Measurements from ENCODE around the gene ANO10.

Gene ANO10

GRCh38 chr3:43641306-43642114 is 19.7 kb upstream of the ANO10 start:
- TF ChIP-seq EZH2 (IDR thresholded peaks at IDR 0.05; ENCODE audit: borderline replicate concordance, low read depth, low read length, severe bottlenecking): no peak
- TF ChIP-seq, protein P1, sequence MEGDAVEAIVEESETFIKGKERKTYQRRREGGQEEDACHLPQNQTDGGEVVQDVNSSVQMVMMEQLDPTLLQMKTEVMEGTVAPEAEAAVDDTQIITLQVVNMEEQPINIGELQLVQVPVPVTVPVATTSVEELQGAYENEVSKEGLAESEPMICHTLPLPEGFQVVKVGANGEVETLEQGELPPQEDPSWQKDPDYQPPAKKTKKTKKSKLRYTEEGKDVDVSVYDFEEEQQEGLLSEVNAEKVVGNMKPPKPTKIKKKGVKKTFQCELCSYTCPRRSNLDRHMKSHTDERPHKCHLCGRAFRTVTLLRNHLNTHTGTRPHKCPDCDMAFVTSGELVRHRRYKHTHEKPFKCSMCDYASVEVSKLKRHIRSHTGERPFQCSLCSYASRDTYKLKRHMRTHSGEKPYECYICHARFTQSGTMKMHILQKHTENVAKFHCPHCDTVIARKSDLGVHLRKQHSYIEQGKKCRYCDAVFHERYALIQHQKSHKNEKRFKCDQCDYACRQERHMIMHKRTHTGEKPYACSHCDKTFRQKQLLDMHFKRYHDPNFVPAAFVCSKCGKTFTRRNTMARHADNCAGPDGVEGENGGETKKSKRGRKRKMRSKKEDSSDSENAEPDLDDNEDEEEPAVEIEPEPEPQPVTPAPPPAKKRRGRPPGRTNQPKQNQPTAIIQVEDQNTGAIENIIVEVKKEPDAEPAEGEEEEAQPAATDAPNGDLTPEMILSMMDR (IDR thresholded peaks at IDR 0.05; ENCODE audit: borderline replicate concordance, extremely low read depth, low read length, poor library complexity, severe bottlenecking): no peak
- no peak overlapping the region for H3K4me3 ChIP-seq (ENCODE audit: low read depth in 1 of 2, low read length in 2 of 2)
- no peak for ATAC-seq (ENCODE audit: insufficient read depth, low read depth)

GRCh38 chr3:43640681-43641080 is 18.9 kb upstream of the ANO10 start:
- Histone ChIP-seq H3K9ac (ENCODE audit: low read depth, low read length) (no peak overlapping the region), H3K4me2 (ENCODE audit: insufficient read depth, low read length) (no peak overlapping the region), H2AFZ (ENCODE audit: low read depth, low read length) (no peak overlapping the region), H3K27me3 (ENCODE audit: insufficient read depth, low read length, poor library complexity) (no peaks in the 10 kb centered on the region), H3K36me3 (ENCODE audit: insufficient read depth, low read length) (no peaks in the 10 kb centered on the region), H3K27ac (ENCODE audit: low read length) (no peak overlapping the region), H3K4me3 (ENCODE audit: low read depth in 1 of 2, low read length in 2 of 2) (no peak overlapping the region), H3K9me3 (ENCODE audit: insufficient read depth, low read length, severe bottlenecking) (no peaks in the 10 kb centered on the region), H3K4me1 (ENCODE audit: insufficient read depth, low read length) (no peaks in the 10 kb centered on the region), H4K20me1 (ENCODE audit: insufficient read depth, low read length) (no peaks in the 10 kb centered on the region), H3K79me2 (ENCODE audit: insufficient read depth, low read length) (no peaks in the 10 kb centered on the region)
- DNase-seq (no peak), ATAC-seq (ENCODE audit: insufficient read depth, low read depth) (no peak)
- TF ChIP-seq, protein P1 (IDR thresholded peaks at IDR 0.05; ENCODE audit: borderline replicate concordance, extremely low read depth, low read length, poor library complexity, severe bottlenecking): no peak
- no peak for TF ChIP-seq EZH2 (IDR thresholded peaks at IDR 0.05; ENCODE audit: borderline replicate concordance, low read depth, low read length, severe bottlenecking)

More at GRCh38 chr3:43641306-43642114, 19.7 kb upstream of the ANO10 start:
- Histone ChIP-seq H3K9ac (ENCODE audit: low read depth, low read length) (no peak overlapping the region), H2AFZ (ENCODE audit: low read depth, low read length) (no peak overlapping the region), H3K9me3 (ENCODE audit: insufficient read depth, low read length, severe bottlenecking) (no peaks in the 10 kb centered on the region), H3K27me3 (ENCODE audit: insufficient read depth, low read length, poor library complexity) (no peaks in the 10 kb centered on the region), H3K4me1 (ENCODE audit: insufficient read depth, low read length) (no peaks in the 10 kb centered on the region), H3K27ac (ENCODE audit: low read length) (no peak overlapping the region), H4K20me1 (ENCODE audit: insufficient read depth, low read length) (no peaks in the 10 kb centered on the region), H3K79me2 (ENCODE audit: insufficient read depth, low read length) (no peaks in the 10 kb centered on the region), H3K36me3 (ENCODE audit: insufficient read depth, low read length) (no peaks in the 10 kb centered on the region), H3K4me2 (ENCODE audit: insufficient read depth, low read length) (no peak overlapping the region)
- no peak for DNase-seq

DNA sequence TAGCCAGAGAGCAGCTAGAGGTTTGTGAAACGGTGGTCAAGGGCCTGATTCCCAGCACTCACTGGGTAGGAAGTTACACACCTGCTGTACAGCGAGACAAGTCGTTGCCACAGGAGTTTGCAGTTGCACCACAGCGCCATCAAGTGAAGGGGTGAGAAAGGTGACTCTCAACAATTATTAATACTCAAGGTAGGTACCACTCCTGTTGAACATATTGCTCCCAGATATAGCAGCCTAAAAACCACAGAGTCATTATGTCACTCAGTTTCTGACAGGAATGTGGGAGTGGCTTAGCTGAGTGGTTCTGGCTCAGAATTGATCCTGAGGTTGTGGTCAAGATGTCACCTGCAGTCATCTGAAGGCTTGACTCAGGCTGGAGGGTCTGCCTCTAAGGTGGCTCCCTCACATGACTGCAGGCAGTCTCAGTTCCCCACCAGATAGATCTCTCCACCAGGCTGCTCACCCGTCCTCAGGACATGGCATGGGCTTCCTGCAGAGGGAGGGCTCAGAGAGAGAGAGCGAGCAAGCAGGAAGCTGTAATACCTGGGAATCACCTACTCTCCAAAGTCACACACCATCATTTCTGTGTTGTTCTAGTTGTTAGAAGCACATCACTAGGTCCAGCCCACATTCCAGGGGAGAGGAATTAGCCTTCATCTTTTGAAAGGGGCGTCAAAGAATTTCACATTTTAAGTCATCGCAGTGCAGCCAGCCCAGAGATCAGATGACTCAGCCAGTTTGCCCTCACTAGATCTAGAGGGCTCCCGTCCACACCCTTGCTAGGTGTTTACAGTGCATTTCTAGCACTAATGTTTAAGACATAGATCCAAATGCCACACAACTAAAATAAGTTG is 17.0 kb upstream of the ANO10 start:
- Histone ChIP-seq H3K4me1 (ENCODE audit: insufficient read depth, low read length) (no peaks in the 10 kb centered on the region), H4K20me1 (ENCODE audit: insufficient read depth, low read length) (no peaks in the 10 kb centered on the region; the same call in 1 of the 2 replicates), H3K4me2 (ENCODE audit: insufficient read depth, low read length) (no peak overlapping the region), H3K79me2 (ENCODE audit: insufficient read depth, low read length) (no peaks in the 10 kb centered on the region), H3K27ac (ENCODE audit: low read length) (no peak overlapping the region), H3K4me3 (ENCODE audit: low read depth in 1 of 2, low read length in 2 of 2) (no peak overlapping the region), H2AFZ (ENCODE audit: low read depth, low read length) (peak overlapping the region; percentile 2; the same call in 1 of the 2 replicates), H3K27me3 (ENCODE audit: insufficient read depth, low read length, poor library complexity) (no peaks in the 10 kb centered on the region), H3K9ac (ENCODE audit: low read depth, low read length) (no peak overlapping the region), H3K9me3 (ENCODE audit: insufficient read depth, low read length, severe bottlenecking) (no peaks in the 10 kb centered on the region), H3K36me3 (ENCODE audit: insufficient read depth, low read length) (no peaks in the 10 kb centered on the region)
- ATAC-seq (ENCODE audit: insufficient read depth, low read depth) (0 out of 3 replicates have a peak, but pooled peaks have one; percentile 47), DNase-seq (no peak)
- no peak for TF ChIP-seq EZH2 (IDR thresholded peaks at IDR 0.05; ENCODE audit: borderline replicate concordance, low read depth, low read length, severe bottlenecking)
- TF ChIP-seq, protein P1 (IDR thresholded peaks at IDR 0.05; ENCODE audit: borderline replicate concordance, extremely low read depth, low read length, poor library complexity, severe bottlenecking): peak; percentile 39

Measured in DND-41 (cell line).